ENCODE measurements around the gene RFX2. TPM values are rescaled to one million over a fixed set of nuclear protein-coding genes. Genes with fewer than 3 reads are reported as not detected.

The RFX2 gene
- total RNA-seq, 1 experiment from 2014 or later = 10.5 TPM

- Histone ChIP-seq H3K4me2 (ENCODE audit: low read length) (no peak overlapping the region), H3K9me3 (ENCODE audit: low read length) (no peaks in the 10 kb centered on the region), H3K27ac (ENCODE audit: low read length) (no peak overlapping the region), H3K36me3 (ENCODE audit: low read depth, low read length) (no peaks in the 10 kb centered on the region), H3K27me3 (ENCODE audit: low read length) (no peaks in the 10 kb centered on the region), H3K9me2 (replicated peaks; ENCODE audit: low read length) (no peaks in the 10 kb centered on the region), H3F3A (ENCODE audit: low read length, unreplicated experiment) (no peaks in the 10 kb centered on the region), H2AFZ (ENCODE audit: low read length) (no peak overlapping the region), H3K79me2 (ENCODE audit: low read length) (no peaks in the 10 kb centered on the region), H3K4me1 (ENCODE audit: insufficient read depth, low read length) (no peaks in the 10 kb centered on the region), H4K20me1 (ENCODE audit: low read length) (no peaks in the 10 kb centered on the region), H3K4me3 (ENCODE audit: low read length) (no peak overlapping the region), H3K9ac (ENCODE audit: low read length) (no peak overlapping the region)
- DNase-seq = no peak
- ATAC-seq = no peak
- ChIA-PET POLR2A (ENCODE audit: unreplicated experiment) (no interaction called here), CTCF (no interaction called here)
- no TSS peak for BruUV-seq (replicated peaks)
- intact Hi-C loops (cut with micrococcal nuclease) = no loop called here
- TF ChIP-seq EZH2phosphoT487 (IDR thresholded peaks at IDR 0.05; ENCODE audit: borderline replicate concordance, low read length) (no peak), EZH2 (IDR thresholded peaks at IDR 0.05; ENCODE audit: low read length, unreplicated experiment) (no peak)
- TF ChIP-seq, protein P1, sequence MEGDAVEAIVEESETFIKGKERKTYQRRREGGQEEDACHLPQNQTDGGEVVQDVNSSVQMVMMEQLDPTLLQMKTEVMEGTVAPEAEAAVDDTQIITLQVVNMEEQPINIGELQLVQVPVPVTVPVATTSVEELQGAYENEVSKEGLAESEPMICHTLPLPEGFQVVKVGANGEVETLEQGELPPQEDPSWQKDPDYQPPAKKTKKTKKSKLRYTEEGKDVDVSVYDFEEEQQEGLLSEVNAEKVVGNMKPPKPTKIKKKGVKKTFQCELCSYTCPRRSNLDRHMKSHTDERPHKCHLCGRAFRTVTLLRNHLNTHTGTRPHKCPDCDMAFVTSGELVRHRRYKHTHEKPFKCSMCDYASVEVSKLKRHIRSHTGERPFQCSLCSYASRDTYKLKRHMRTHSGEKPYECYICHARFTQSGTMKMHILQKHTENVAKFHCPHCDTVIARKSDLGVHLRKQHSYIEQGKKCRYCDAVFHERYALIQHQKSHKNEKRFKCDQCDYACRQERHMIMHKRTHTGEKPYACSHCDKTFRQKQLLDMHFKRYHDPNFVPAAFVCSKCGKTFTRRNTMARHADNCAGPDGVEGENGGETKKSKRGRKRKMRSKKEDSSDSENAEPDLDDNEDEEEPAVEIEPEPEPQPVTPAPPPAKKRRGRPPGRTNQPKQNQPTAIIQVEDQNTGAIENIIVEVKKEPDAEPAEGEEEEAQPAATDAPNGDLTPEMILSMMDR (conservative IDR thresholded peaks at IDR 0.05; ENCODE audit: low read depth, low read length) = no peak
Observed at GRCh38 chr19:6117534-6117933, 7.2 kb upstream of the RFX2 start.

- Histone ChIP-seq H4K20me1 (ENCODE audit: low read length) (no peaks in the 10 kb centered on the region), H3K9me3 (ENCODE audit: low read length) (no peaks in the 10 kb centered on the region), H3K79me2 (ENCODE audit: low read length) (no peaks in the 10 kb centered on the region), H3K4me2 (ENCODE audit: low read length) (no peak overlapping the region), H3K9ac (ENCODE audit: low read length) (no peak overlapping the region), H3K36me3 (ENCODE audit: low read depth, low read length) (no peaks in the 10 kb centered on the region), H3K4me3 (ENCODE audit: low read length) (no peak overlapping the region), H3K4me1 (ENCODE audit: insufficient read depth, low read length) (no peaks in the 10 kb centered on the region), H2AFZ (ENCODE audit: low read length) (no peak overlapping the region), H3K27me3 (ENCODE audit: low read length) (no peaks in the 10 kb centered on the region), H3F3A (ENCODE audit: low read length, unreplicated experiment) (no peaks in the 10 kb centered on the region), H3K27ac (ENCODE audit: low read length) (no peak overlapping the region), H3K9me2 (replicated peaks; ENCODE audit: low read length) (no peaks in the 10 kb centered on the region)
- BruUV-seq (replicated peaks) = no TSS peak
- DNase-seq (no peak), ATAC-seq (no peak)
- ChIA-PET CTCF (no interaction called here), POLR2A (ENCODE audit: unreplicated experiment) (no interaction called here)
- intact Hi-C loops (cut with micrococcal nuclease) = no loop called here
- TF ChIP-seq, protein P1 (conservative IDR thresholded peaks at IDR 0.05; ENCODE audit: low read depth, low read length) = no peak
Observed at GRCh38 chr19:6116749-6117430, 6.6 kb upstream of the RFX2 start.

DNA sequence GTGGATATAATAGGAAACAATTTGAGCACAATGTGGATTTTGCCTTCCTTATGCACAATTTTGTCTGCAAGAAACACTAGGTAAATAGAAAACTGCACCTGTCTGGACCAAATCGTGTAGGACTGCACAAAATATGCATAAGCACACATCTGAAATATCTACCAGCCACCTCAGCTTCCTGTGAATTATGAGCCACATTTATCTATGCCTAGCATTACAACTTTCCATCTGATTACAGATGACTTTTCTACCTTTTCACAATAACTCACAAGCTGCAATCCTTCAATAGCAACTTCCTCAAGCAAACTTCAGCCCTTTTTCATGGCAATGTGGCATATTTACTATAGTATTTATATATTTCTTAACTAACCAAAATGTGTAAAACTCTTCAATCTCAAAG, 5.7 kb upstream of the RFX2 start:
- Histone ChIP-seq H3K79me2 (ENCODE audit: low read length) (no peaks in the 10 kb centered on the region), H3K36me3 (ENCODE audit: low read depth, low read length) (no peaks in the 10 kb centered on the region), H3K9me3 (ENCODE audit: low read length) (no peaks in the 10 kb centered on the region), H3K27me3 (ENCODE audit: low read length) (no peaks in the 10 kb centered on the region), H3K4me2 (ENCODE audit: low read length) (no peak overlapping the region), H3K4me1 (ENCODE audit: insufficient read depth, low read length) (no peaks in the 10 kb centered on the region), H3K9me2 (replicated peaks; ENCODE audit: low read length) (no peaks in the 10 kb centered on the region), H3K9ac (ENCODE audit: low read length) (no peak overlapping the region), H3K27ac (ENCODE audit: low read length) (no peak overlapping the region), H3K4me3 (ENCODE audit: low read length) (no peak overlapping the region), H4K20me1 (ENCODE audit: low read length) (no peaks in the 10 kb centered on the region), H2AFZ (ENCODE audit: low read length) (no peak overlapping the region), H3F3A (ENCODE audit: low read length, unreplicated experiment) (no peaks in the 10 kb centered on the region)
- BruUV-seq (replicated peaks) = no TSS peak
- ChIA-PET POLR2A (ENCODE audit: unreplicated experiment) (no interaction called here), CTCF (interaction anchor here (0.6 kb wide), 2 partner anchors 17 to 102 kb away, joined by 3 read pairs; no protein-coding TSS in a partner anchor)
- TF ChIP-seq, protein P1 (conservative IDR thresholded peaks at IDR 0.05; ENCODE audit: low read depth, low read length) = no peak
- TF ChIP-seq EZH2phosphoT487 (IDR thresholded peaks at IDR 0.05; ENCODE audit: borderline replicate concordance, low read length) (no peak), EZH2 (IDR thresholded peaks at IDR 0.05; ENCODE audit: low read length, unreplicated experiment) (no peak)
- intact Hi-C loops (cut with micrococcal nuclease) = no loop called here
- DNase-seq (no peak), ATAC-seq (no peak)

All from PC-3 (cell line).